HG02642 (cell line): ENCODE data around the gene BTN3A1.
A peak's percentile ranks its signal among the peaks of the same experiment; 100 is the strongest.
"Not testable (repeated sequence)": the region's sequence is repeated elsewhere in the genome, so short reads cannot be mapped to it uniquely, and the experiment has no call there.

Source experiments
- ATAC-seq: cut with Tn5 transposase; IDR thresholded peaks from one replicate; pipeline ENCODE4 v1.9.1; 2021; ENCODE audit warnings: mild to moderate bottlenecking; ENCODE audit not compliant: unreplicated experiment, poor library complexity

Gene BTN3A1

GRCh38 chr6:26401987-26402658, at the start of gene BTN3A1:
TSS of gene BTN3A1 (plus strand) at chr6:26402275. CDS start at chr6:26405564, 3,289 bp downstream.
- ATAC-seq = peak; percentile 89

GRCh38 chr6:26352315-26352714, 49.8 kb upstream of the BTN3A1 start:
- no peak for ATAC-seq

- no peak for ATAC-seq
Observed at GRCh38 chr6:26354162-26354561, 47.9 kb upstream of the BTN3A1 start.

GRCh38 chr6:26355366-26355765, 46.7 kb upstream of the BTN3A1 start:
- ATAC-seq = no peak

- ATAC-seq = not testable (repeated sequence)
Observed at GRCh38 chr6:26357543-26357942, 44.5 kb upstream of the BTN3A1 start.

GRCh38 chr6:26358511-26358981, 43.5 kb upstream of the BTN3A1 start:
- peak; percentile 40 for ATAC-seq

- no peak for ATAC-seq
Observed at GRCh38 chr6:26359765-26360164, 42.3 kb upstream of the BTN3A1 start.

- ATAC-seq = peak; percentile 42
Observed at GRCh38 chr6:26360451-26361416, 41.3 kb upstream of the BTN3A1 start.

- no peak for ATAC-seq
Observed at GRCh38 chr6:26361544-26361943, 40.5 kb upstream of the BTN3A1 start.

- ATAC-seq = no peak
Observed at GRCh38 chr6:26362093-26362835, 39.8 kb upstream of the BTN3A1 start.

GRCh38 chr6:26362836-26363220, 39.2 kb upstream of the BTN3A1 start:
- ATAC-seq = no peak

GRCh38 chr6:26363882-26364701, 38.0 kb upstream of the BTN3A1 start:
- ATAC-seq = no peak

GRCh38 chr6:26365633-26365995, 36.5 kb upstream of the BTN3A1 start:
- ATAC-seq = no peak

GRCh38 chr6:26366504-26366903, 35.6 kb upstream of the BTN3A1 start:
- ATAC-seq = no peak

- ATAC-seq = no peak
Observed at GRCh38 chr6:26367114-26367513, 35.0 kb upstream of the BTN3A1 start.

GRCh38 chr6:26371813-26372212, 30.3 kb upstream of the BTN3A1 start:
- not testable (repeated sequence) for ATAC-seq

GRCh38 chr6:26372308-26373144, 29.5 kb upstream of the BTN3A1 start:
- ATAC-seq = no peak

- no peak for ATAC-seq
Observed at GRCh38 chr6:26375270-26375669, 26.8 kb upstream of the BTN3A1 start.

- ATAC-seq = no peak
Observed at GRCh38 chr6:26377719-26378118, 24.4 kb upstream of the BTN3A1 start.
